HepG2 (cell line): Measurements from ENCODE around the gene INSR. TPM values are rescaled to one million over a fixed set of nuclear protein-coding genes. Genes with fewer than 3 reads are reported as not detected.

Experiments used
- ESRRA ChIP-seq: sonication (generic); formaldehyde crosslinking; IDR thresholded peaks from 2 replicates; pipeline ENCODE4 v1.5.1; 2020; ENCODE audit warnings: mild to moderate bottlenecking, low read depth, missing genetic modification reagents
- FOSL2 ChIP-seq: sonication (generic); formaldehyde crosslinking; IDR thresholded peaks from 2 replicates; pipeline ENCODE4 v1.4.0; 2020; ENCODE audit warnings: missing genetic modification reagents
- FOXP4 ChIP-seq: sonication (generic); formaldehyde crosslinking; IDR thresholded peaks from 2 replicates; pipeline ENCODE4 v1.4.0; 2020; ENCODE audit warnings: missing genetic modification reagents
- HMG20A ChIP-seq: IDR thresholded peaks from 2 replicates; pipeline ENCODE4 v1.6.1; 2016; ENCODE audit warnings: borderline replicate concordance
- KDM1A ChIP-seq: IDR thresholded peaks from 2 replicates; pipeline ENCODE4 v1.6.1; 2016; ENCODE audit warnings: missing compliant biosample characterization
- NR2F1 ChIP-seq, 2 experiments: fragments of 450-650 bp in 1 of 2; formaldehyde crosslinking in 1 of 2; IDR thresholded peaks; 2 replicates each; pipeline versions ENCODE4 v1.5.0 to v1.6.1; 2016 to 2020; ENCODE audit warnings: mild to moderate bottlenecking in 1 of 2, missing compliant biosample characterization in 1 of 2, missing genetic modification reagents in 1 of 2, moderate library complexity in 1 of 2
- PITX1 ChIP-seq: sonication (generic); formaldehyde crosslinking; IDR thresholded peaks from 2 replicates; pipeline ENCODE4 v1.5.1; 2020; ENCODE audit warnings: mild to moderate bottlenecking, missing genetic modification reagents
- RXRB ChIP-seq: IDR thresholded peaks from 2 replicates; pipeline ENCODE4 v1.6.1; 2016; ENCODE audit warnings: borderline replicate concordance, missing genetic modification reagents, missing compliant biosample characterization
- STAG1 ChIP-seq: sonication (generic); formaldehyde crosslinking; IDR thresholded peaks from 2 replicates; pipeline ENCODE4 v1.4.0; 2020; ENCODE audit warnings: missing genetic modification reagents
- STAT6 ChIP-seq: sonication (generic); formaldehyde crosslinking; IDR thresholded peaks from 2 replicates; pipeline ENCODE4 v1.4.0; 2020; ENCODE audit warnings: missing genetic modification reagents, mild to moderate bottlenecking, borderline replicate concordance
- polyA plus RNA-seq, 8 experiments: library from polyadenylated mRNA; depleted of rRNA in 3 of 8; stranded (reverse) in 7 of 8; unstranded in 1 of 8; fragments of >200 nt; fragmentation: Illumina TruSeq in 4 of 8; extraction: Trizol in 4 of 8; gene quantifications; 2 replicates each; pipeline versions ENCODE4 v1.2.1 to v1.2.3, GENCODE V29; 2011 to 2016; ENCODE audit warnings: low read depth in 4 of 8, missing spikeins in 1 of 8, mixed read lengths in 1 of 8; ENCODE audit not compliant: insufficient read depth in 1 of 8
- total RNA-seq, 5 experiments: library from RNA; depleted of rRNA; stranded (reverse); fragments of >200 nt; fragmentation: Illumina TruSeq; extraction: Trizol; gene quantifications; 2 replicates each; pipeline ENCODE4 v1.2.3, GENCODE V29; 2016; ENCODE audit warnings: low read depth in 1 of 5
- TF ChIP-seq, protein P1 (sequence below): sonication (generic); formaldehyde crosslinking; IDR thresholded peaks from 2 replicates; pipeline ENCODE4 v1.5.0; 2020; ENCODE audit warnings: mild to moderate bottlenecking, missing genetic modification reagents, borderline replicate concordance
- TF ChIP-seq, protein P2 (sequence below): sonication (generic); formaldehyde crosslinking; IDR thresholded peaks from 2 replicates; pipeline ENCODE4 v1.9.0; 2021; ENCODE audit warnings: mild to moderate bottlenecking, missing genetic modification reagents
- TF ChIP-seq, protein P3 (sequence below): IDR thresholded peaks from 2 replicates; pipeline ENCODE4 v1.6.1; 2016; ENCODE audit warnings: missing compliant biosample characterization, missing genetic modification reagents, borderline replicate concordance

The INSR gene
- total and polyA plus RNA-seq, 2 of the 13 experiments (the other 11 are each of a cell fraction or from before 2014, with no cell fraction given): 24.2 to 29.8 TPM

DNA sequence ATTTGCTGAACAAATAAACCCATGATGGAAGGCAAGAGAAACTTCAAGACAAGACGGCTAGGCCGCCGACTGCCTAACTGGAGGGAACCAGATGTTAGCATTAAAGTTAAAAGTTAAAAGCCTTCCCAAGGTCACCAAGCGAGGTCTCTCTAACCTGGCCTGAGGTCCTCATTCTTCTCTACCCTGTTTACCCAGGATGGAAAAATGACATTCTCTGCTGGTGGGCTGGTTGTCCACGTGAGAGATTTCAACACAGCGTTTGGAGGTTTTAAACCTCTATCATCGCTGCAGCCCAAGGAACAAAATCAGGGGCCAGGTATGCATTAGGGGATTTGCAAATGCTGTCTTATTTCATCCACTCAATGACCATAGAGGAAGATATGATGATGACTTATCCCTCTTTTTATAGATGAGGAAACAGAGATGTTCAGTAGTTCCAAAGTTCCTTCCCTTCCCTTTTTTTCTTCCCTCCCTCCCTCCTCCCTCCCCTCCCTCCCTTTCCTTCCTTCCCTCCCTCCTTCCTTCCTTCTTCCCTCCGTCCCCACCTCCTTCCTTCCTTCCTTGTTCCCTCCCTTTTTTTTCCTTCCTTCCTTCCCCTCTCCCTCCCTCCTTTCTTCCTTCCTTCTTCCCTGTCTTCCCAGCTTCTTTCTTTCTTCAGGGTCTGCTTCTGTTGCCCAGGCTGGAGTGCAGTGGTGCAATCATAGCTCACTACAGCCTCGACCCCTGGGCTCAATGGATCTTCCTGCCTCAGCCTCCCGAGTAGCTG is 79.7 kb downstream of the INSR start (continued):
- TF ChIP-seq NR2F1 (CRISPR knock-in tag; IDR thresholded peaks at IDR 0.05): 0 out of 4 replicates have a peak, but pooled peaks of 1 of the 2 experiments have one; percentile 21
- TF ChIP-seq FOXP4 (CRISPR knock-in tag): peak; percentile 85
- peak; percentile 65 for TF ChIP-seq FOSL2 (CRISPR knock-in tag)
- peak; percentile 72; the same call in 1 of the 2 replicates for TF ChIP-seq PITX1 (CRISPR knock-in tag)
- TF ChIP-seq RXRB (CRISPR knock-in tag): peak; percentile 81; the same call in 1 of the 2 replicates
- TF ChIP-seq, protein P1, sequence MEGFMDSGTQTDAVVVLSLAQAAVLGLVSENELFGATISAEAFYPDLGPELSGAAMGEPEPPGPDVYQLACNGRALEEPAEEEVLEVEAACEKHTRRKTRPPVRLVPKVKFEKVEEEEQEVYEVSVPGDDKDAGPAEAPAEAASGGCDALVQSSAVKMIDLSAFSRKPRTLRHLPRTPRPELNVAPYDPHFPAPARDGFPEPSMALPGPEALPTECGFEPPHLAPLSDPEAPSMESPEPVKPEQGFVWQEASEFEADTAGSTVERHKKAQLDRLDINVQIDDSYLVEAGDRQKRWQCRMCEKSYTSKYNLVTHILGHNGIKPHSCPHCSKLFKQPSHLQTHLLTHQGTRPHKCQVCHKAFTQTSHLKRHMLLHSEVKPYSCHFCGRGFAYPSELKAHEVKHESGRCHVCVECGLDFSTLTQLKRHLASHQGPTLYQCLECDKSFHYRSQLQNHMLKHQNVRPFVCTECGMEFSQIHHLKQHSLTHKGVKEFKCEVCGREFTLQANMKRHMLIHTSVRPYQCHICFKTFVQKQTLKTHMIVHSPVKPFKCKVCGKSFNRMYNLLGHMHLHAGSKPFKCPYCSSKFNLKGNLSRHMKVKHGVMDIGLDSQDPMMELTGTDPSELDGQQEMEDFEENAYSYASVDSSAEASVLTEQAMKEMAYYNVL (CRISPR knock-in tag): peak; percentile 90; the same call in 1 of the 2 replicates
- TF ChIP-seq, protein P2, sequence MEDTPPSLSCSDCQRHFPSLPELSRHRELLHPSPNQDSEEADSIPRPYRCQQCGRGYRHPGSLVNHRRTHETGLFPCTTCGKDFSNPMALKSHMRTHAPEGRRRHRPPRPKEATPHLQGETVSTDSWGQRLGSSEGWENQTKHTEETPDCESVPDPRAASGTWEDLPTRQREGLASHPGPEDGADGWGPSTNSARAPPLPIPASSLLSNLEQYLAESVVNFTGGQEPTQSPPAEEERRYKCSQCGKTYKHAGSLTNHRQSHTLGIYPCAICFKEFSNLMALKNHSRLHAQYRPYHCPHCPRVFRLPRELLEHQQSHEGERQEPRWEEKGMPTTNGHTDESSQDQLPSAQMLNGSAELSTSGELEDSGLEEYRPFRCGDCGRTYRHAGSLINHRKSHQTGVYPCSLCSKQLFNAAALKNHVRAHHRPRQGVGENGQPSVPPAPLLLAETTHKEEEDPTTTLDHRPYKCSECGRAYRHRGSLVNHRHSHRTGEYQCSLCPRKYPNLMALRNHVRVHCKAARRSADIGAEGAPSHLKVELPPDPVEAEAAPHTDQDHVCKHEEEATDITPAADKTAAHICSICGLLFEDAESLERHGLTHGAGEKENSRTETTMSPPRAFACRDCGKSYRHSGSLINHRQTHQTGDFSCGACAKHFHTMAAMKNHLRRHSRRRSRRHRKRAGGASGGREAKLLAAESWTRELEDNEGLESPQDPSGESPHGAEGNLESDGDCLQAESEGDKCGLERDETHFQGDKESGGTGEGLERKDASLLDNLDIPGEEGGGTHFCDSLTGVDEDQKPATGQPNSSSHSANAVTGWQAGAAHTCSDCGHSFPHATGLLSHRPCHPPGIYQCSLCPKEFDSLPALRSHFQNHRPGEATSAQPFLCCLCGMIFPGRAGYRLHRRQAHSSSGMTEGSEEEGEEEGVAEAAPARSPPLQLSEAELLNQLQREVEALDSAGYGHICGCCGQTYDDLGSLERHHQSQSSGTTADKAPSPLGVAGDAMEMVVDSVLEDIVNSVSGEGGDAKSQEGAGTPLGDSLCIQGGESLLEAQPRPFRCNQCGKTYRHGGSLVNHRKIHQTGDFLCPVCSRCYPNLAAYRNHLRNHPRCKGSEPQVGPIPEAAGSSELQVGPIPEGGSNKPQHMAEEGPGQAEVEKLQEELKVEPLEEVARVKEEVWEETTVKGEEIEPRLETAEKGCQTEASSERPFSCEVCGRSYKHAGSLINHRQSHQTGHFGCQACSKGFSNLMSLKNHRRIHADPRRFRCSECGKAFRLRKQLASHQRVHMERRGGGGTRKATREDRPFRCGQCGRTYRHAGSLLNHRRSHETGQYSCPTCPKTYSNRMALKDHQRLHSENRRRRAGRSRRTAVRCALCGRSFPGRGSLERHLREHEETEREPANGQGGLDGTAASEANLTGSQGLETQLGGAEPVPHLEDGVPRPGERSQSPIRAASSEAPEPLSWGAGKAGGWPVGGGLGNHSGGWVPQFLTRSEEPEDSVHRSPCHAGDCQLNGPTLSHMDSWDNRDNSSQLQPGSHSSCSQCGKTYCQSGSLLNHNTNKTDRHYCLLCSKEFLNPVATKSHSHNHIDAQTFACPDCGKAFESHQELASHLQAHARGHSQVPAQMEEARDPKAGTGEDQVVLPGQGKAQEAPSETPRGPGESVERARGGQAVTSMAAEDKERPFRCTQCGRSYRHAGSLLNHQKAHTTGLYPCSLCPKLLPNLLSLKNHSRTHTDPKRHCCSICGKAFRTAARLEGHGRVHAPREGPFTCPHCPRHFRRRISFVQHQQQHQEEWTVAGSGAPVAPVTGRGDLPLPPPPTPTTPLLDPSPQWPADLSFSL (CRISPR knock-in tag): no peak
- TF ChIP-seq STAT6 (CRISPR knock-in tag): no peak
- peak; percentile 77; the same call in 1 of the 2 replicates for TF ChIP-seq HMG20A
- TF ChIP-seq STAG1 (CRISPR knock-in tag): peak; percentile 42
- TF ChIP-seq, protein P3, sequence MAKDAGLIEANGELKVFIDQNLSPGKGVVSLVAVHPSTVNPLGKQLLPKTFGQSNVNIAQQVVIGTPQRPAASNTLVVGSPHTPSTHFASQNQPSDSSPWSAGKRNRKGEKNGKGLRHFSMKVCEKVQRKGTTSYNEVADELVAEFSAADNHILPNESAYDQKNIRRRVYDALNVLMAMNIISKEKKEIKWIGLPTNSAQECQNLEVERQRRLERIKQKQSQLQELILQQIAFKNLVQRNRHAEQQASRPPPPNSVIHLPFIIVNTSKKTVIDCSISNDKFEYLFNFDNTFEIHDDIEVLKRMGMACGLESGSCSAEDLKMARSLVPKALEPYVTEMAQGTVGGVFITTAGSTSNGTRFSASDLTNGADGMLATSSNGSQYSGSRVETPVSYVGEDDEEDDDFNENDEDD (CRISPR knock-in tag): peak; percentile 37; the same call in 1 of the 2 replicates
- TF ChIP-seq ESRRA (CRISPR knock-in tag): peak; percentile 59; the same call in 1 of the 2 replicates
- peak; percentile 64; the same call in 1 of the 2 replicates for TF ChIP-seq KDM1A (CRISPR knock-in tag)
